Kidney epithelial cell (primary cell): ENCODE results near the gene GFM1. TPM values are rescaled to one million over a fixed set of nuclear protein-coding genes. Genes with fewer than 3 reads are reported as not detected.

ENCODE experiments used
- DNase-seq: peaks from one replicate; pipeline ENCODE4 v3.0.0-alpha.2; 2010; ENCODE audit warnings: low read depth
- H3K27me3 ChIP-seq: 2 replicates; pipeline ENCODE4 v1.6.0; 2011; ENCODE audit warnings: low read length; ENCODE audit not compliant: control insufficient read depth, insufficient read depth
- H3K36me3 ChIP-seq: 2 replicates; pipeline ENCODE4 v1.5.1; 2011; ENCODE audit warnings: low read length; ENCODE audit not compliant: control insufficient read depth, insufficient read depth
- H3K4me3 ChIP-seq: 2 replicates; pipeline ENCODE4 v1.5.1; 2011; ENCODE audit warnings: low read depth, mild to moderate bottlenecking, control low read depth, low read length
- total RNA-seq: library from RNA; depleted of rRNA; stranded (reverse); fragments of >200 nt; gene quantifications from 2 replicates; pipeline ENCODE4 v1.2.3, GENCODE V29; 2015
- TF ChIP-seq, protein P1 (sequence below): IDR thresholded peaks from 2 replicates; pipeline ENCODE4 v1.5.1; 2011; ENCODE audit warnings: mild to moderate bottlenecking, moderate library complexity, low read length, control low read depth, inconsistent platforms; ENCODE audit not compliant: insufficient read depth, poor library complexity, severe bottlenecking

Gene GFM1
- total RNA-seq, 1 donor from 2014 or later: 55.0 TPM

GRCh38 chr3:158666416-158666815, 22.1 kb downstream of the GFM1 start:
- H3K36me3 ChIP-seq: no peaks in the 10 kb centered on the region
- TF ChIP-seq, protein P1, sequence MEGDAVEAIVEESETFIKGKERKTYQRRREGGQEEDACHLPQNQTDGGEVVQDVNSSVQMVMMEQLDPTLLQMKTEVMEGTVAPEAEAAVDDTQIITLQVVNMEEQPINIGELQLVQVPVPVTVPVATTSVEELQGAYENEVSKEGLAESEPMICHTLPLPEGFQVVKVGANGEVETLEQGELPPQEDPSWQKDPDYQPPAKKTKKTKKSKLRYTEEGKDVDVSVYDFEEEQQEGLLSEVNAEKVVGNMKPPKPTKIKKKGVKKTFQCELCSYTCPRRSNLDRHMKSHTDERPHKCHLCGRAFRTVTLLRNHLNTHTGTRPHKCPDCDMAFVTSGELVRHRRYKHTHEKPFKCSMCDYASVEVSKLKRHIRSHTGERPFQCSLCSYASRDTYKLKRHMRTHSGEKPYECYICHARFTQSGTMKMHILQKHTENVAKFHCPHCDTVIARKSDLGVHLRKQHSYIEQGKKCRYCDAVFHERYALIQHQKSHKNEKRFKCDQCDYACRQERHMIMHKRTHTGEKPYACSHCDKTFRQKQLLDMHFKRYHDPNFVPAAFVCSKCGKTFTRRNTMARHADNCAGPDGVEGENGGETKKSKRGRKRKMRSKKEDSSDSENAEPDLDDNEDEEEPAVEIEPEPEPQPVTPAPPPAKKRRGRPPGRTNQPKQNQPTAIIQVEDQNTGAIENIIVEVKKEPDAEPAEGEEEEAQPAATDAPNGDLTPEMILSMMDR: no peak
- DNase-seq: no peak
- no peak overlapping the region for H3K4me3 ChIP-seq
- H3K27me3 ChIP-seq: no peaks in the 10 kb centered on the region

DNA sequence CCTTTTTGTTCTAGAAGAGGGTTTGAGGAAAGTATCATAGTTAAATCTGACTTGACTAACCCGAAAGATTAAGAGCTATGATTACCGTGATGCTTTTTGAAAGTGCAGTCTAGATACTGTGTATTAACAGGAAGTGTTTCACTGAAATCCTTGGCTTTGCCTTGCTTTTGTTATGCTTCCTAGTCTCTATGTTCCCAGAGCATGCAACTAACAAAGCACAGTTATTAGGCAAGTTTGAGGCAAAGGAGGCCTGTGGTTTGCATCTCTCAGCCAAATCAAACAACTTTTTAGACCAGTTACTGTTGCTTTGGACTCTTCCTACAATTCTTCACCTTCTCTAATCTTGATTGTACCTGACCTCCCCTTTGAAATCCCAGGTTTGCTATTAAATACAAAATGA, 24.2 kb downstream of the GFM1 start:
- Histone ChIP-seq H3K27me3 (no peaks in the 10 kb centered on the region), H3K36me3 (no peaks in the 10 kb centered on the region), H3K4me3 (no peak overlapping the region)
- DNase-seq: no peak
- TF ChIP-seq, protein P1: no peak

DNA sequence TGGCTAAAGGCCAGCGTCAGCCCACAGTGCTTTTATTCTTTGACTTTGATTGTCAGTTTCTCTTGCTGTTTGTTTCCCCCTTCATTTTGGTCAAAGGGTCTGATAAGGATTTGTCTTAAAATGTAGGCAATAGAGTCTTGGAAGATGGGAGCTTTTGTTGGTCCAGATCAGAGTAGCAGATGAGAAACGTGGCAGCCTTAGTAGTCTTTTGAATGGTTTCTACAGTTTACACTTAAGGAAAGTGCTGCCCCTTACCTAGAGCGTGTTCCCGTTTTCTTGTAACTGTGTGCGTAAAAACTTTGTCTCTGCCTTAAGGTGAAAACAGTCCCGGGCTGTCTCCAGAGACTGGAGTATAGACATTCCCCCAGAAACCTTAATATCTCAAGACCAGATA, 27.5 kb downstream of the GFM1 start:
- TF ChIP-seq, protein P1: no peak
- Histone ChIP-seq H3K36me3 (no peaks in the 10 kb centered on the region), H3K27me3 (no peaks in the 10 kb centered on the region), H3K4me3 (peak overlapping the region; percentile 78)
- DNase-seq: no peak

DNA sequence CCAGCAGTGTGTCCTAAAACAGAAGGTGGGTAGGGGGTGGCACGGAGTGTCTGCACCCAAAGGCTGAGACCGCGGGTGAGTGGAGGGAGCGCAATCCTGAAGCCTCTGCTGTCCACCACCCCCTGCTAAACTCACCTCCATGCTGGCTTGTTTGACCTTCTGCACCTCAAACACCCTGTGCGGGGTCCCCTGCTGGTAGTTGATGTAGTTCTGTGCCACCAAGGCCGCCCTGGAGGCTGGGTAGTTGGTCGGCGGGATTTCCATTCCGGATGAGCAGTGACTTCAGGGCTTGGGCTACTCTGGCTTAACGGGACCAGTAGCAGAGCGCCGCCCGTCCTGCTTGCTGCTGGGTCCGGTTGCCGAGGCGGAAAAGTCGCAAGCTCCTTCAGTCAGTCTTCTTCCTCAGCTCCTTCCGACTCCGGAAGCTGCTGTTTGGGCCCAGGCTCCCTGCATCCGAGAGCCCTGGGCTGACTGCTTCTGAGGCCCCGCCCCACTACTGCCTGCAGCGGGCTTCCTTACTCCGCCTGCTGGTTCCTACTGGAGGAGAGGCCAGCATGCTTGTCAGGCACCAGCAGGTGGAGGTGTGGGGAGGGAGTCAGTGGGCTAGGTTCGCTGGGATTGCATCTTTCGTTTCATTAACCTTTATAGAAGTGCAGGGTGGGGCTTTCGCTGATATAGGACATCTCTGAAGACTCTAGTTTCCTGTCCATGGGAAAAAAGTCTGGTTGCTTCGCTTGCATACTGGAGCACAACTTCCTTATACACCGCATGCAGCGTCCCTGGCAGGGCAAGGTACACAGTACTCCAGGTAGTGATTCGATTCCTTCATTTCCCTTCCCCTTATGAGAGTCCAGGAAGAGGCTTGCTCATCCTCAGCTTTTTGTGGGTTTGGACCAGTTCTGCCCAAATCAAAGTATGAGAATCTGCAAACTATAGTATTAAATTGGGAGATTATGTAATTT, 28.2 kb downstream of the GFM1 start, which contains the start of gene LXN:
Gene LXN (minus strand): TSS at position 434 of the 962 bp plus-strand sequence. CDS start 170 bp downstream, at position 264.
- DNase-seq: peak; percentile 73
- Histone ChIP-seq H3K36me3 (no peaks in the 10 kb centered on the region), H3K4me3 (peak within 1 kb of the TSS; percentile 78)

DNA sequence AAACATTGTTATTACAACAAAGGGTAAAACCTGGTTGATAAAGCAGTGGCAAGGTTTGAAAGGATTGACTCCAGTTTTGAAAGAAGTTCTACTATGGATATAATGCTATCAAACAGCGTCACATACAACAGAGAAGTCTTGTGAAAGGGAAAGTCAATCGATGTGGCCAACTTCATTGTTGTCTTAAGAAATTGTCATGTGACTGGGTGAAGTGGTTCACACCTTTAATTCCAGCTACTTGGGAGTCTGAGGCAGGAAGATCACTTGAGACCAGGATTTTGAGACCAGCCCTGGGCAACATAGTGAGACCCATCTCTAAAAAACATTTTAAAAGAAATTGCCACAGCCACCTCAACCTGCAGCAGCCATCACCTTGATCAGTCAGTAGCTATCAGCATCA, 34.4 kb downstream of the GFM1 start:
- TF ChIP-seq, protein P1: no peak
- Histone ChIP-seq H3K27me3 (no peaks in the 10 kb centered on the region), H3K36me3 (no peaks in the 10 kb centered on the region), H3K4me3 (no peak overlapping the region)
- no peak for DNase-seq

More for the DNA sequence above, 28.2 kb downstream of the GFM1 start, which contains the start of gene LXN:
- TF ChIP-seq, protein P1: peak; percentile 92
- H3K27me3 ChIP-seq: no peaks in the 10 kb centered on the region
